Forelimb muscle (tissue), 1 donor: ENCODE results near the gene HAND1. TPM values are rescaled to one million over a fixed set of nuclear protein-coding genes. Genes with fewer than 3 reads are reported as not detected.

Experiments
- DNase-seq: peaks from one replicate; pipeline ENCODE4 v3.0.0-alpha.2; 2013; ENCODE audit warnings: low read depth
- polyA plus RNA-seq: library from polyadenylated mRNA; unstranded; fragments of 120-200 nt; gene quantifications from one replicate; pipeline ENCODE4 v1.2.1, GENCODE V29; 2013; ENCODE audit not compliant: insufficient read length

HAND1 gene
- polyA plus RNA-seq, 1 donor: not detected

DNA sequence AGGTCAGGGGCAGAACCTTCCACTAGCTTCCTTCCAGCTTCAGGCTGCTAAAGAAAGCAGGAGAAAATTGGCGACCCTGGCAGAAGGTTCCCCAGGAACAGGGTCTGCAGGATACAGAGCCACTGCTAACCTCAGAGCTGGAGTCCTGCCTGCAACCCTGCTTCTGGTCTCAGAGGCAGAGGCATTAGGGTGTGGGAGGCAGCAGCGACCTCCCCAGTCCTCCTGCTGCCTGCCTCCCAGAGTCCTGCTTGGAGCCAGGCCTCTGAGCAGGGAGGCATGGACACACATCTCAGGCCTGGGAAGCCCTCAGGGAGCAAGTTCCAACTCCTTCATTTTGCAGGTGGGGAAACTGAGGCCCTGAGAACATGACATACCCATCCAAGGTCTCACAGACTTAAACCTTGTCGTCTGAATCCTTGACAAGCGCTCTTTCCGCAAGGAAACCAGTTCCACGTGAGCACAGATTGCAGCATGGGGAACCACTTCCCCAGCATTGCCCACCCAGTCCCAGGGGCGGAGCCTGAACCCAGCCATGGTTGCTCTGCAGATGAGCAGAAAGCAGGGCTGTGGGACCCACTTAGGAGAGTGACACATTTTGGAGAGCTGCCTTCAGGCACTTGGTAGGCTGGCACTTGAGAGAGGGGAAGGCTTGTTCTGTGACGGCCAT is 28.2 kb upstream of the HAND1 start:
- no peak for DNase-seq

DNA sequence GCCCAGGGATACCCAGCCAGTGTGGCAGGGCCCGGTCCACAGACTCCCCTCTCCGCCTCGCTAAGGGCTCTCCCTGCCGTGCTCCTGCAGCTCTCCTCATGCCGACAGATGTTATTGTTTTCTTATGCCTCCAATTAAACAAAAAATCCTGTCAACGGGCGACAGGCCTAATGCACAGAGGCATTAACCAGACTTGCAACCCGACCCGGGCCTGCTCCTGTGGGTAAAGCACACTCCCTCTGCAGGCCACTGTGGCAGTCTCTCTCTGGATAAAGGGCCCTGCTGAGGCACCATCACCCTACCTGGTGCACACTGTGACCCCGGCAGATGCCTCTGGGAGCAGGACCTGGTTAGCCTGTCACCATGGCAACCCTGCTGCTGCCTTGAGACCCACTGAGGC is 27.5 kb upstream of the HAND1 start:
- no peak for DNase-seq

DNA sequence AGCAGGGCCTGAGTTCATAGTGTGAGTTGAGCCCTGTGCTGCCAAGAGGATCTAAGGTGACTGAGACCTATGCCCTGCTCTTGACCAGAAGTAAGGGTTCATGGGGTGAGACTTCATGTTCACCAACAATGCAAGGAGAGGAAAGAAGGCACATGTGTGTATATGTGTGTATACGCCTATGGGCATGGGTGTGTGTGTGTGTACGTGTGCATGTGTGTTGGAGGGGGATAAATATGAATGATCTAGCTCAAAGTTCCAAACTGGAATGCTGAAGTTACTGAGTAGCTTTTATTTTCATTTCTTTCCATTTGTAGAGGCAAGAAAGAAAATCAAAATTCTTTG is 25.6 kb upstream of the HAND1 start:
- no peak for DNase-seq

DNA sequence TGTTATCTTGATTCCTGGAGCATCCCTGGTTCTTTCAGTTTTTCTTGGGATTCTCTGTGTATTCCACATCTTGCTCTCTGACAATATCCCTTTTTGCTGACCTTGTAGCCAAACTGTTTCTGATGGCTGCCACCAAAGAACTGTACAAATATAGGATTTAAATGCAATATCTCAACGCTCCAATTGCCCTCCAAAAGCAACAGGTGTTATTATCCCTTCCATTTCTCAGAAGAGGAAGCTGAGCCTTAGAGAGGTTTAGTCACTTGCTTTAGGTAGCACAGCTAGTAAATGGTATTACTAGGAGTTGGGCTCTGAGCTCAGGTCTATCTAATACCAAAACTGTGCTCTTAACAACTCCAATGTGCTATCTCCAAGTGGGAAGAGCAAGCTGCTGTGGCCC is 24.2 kb upstream of the HAND1 start:
- no peak for DNase-seq

DNA sequence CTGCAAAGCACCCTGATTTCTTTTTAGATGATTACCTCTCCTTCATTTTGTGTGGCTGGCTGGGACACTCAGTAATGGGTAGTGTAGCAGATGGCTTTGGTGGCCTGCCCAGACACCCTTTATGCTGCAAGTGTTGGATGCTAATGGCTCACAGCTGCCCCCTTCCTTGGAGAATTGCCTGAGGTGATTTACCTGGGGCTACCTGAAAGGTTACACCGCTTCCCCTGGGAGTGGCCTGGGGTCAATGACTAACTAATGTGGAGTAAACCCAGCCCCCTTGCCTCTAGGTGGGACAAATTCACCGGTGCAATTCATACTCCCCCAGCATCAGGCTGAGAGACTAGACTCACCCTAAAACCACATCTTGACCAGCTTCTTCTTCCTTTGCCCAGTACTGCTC is 23.5 kb upstream of the HAND1 start:
- no peak for DNase-seq

DNA sequence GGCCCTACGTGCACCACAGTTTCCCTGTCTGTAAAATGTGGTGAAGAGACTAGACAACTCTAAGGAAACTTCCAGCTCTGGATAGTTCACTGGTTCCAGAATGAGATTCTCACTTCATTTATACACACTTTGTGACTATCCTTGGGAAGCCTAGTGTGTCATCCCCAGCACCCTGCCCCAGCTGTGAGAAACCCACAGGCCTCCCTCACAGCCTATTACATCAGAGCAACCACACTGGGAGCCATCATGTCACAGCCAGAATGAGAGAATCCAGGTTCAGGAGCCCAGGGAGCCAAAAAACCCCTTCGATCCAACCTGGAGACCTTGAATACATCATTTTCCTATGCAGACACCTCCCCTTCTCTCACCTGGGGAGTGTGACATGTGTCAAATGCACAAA is 21.0 kb upstream of the HAND1 start:
- no peak for DNase-seq

DNA sequence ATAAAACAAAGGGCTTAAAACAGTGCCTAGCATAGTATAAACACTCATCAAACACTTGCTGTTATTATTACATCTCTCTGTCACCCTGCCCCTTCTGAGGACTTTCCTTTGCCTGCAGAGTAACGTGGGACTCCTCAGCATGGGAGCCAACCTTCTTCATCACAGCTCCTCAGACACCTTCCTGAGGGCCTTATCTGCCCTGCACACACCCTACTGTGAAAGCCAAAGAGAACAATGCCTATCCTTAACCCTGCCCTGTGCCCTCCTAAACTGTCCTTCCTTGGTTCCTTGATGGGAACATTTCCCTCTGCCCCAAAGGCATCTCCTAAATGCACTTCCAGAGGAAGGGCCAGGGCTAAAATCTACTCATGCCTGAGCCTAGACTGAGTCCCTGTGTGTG is 20.6 kb upstream of the HAND1 start:
- no peak for DNase-seq

DNA sequence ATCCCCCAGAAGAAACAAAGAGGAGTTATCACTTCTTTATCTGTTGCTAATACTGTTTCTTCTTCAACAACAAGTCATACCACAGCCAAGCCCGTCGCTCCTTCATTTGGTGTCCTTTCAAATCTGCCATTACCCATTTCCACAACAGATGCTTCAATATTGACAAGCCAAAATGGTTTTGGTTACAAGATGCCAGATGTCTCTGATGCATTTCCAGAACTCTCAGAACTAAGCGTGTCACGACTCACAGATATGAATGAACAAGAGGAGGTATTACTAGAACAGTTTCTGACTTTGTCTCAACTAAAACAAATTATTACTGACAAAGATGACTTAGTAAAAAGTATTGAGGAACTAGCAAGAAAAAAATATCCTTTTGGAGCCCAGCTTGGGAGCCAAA is 16.0 kb upstream of the HAND1 start:
- DNase-seq: no peak

DNA sequence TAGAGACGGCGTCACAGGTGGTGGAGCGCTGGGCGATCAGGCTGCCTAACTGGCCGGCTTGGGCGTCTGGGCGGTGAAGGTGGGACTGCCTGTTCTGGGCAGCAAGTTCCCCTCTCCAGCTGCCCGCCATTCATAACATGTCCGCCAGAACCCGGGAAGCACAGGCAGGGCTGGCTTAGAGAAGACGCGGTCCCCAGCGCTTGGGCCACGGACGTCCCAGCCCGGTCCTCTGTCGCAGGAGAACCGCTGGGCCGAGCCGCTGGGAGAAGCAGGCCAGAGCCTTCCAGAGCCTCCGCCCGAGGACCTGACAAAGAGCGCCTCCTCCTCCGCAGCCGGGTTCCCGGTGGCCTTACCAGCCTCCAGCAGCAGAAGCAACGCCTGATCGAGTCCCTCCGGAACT is 15.2 kb upstream of the HAND1 start:
- no peak for DNase-seq

DNA sequence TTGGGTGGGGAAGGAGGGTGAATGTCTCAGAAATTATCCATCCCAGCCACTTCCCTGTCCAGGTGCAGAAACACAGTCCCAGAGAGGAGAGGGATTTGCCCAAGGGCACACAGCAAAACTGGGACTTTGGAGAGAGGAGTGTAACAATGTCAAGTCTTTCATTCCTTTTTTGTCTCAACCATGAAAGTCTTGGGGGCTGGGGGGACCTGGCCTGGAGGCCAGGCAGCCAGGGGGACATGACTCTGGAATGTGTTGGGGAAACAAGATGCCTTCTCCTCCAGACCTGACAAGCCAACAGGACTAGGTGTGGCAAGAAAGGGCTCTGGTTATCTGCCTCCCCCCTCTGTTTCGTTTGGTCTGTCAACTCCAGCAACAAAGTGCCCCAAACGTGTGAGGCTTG is 13.9 kb upstream of the HAND1 start:
- no peak for DNase-seq

DNA sequence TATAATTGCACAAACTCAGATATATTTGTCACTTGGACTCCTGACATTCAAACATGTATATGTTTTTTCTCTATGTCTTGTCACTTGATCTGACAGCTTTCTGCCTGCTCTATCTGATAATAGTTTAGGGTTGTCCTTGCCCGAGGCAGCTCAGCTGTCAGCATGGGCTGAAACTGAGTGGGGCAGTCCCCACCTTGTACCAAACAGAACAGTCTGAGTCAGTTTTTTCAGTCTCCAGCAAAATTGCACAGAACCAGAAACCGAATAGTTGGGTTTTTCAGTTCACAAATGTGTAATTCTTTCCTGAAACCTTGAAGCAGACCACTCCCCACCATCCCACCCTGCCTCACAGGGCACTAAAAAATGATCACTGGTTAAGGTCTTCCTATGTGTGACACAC is 9.5 kb upstream of the HAND1 start:
- no peak for DNase-seq

DNA sequence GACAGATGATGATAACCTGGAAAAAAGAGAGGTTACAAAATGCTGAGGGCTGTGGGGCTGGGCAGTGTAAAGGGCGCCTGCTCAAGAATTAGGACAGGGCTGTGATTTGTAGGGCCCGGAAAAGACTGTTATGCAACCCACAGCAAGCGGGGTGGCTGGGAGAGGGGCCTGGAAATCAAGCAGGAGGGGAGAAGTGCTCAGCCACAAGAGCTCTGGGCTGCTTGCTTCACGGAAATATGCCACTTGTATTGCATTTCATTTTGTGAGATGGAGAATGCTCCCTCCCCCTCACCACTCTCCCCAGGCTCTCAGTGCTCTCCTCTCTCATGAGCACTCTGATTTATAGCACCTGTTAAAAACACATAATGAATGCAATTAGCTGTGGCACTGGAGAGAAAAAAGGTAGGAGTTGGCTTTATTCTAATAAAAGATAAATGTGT is 8.4 kb upstream of the HAND1 start:
- no peak for DNase-seq

DNA sequence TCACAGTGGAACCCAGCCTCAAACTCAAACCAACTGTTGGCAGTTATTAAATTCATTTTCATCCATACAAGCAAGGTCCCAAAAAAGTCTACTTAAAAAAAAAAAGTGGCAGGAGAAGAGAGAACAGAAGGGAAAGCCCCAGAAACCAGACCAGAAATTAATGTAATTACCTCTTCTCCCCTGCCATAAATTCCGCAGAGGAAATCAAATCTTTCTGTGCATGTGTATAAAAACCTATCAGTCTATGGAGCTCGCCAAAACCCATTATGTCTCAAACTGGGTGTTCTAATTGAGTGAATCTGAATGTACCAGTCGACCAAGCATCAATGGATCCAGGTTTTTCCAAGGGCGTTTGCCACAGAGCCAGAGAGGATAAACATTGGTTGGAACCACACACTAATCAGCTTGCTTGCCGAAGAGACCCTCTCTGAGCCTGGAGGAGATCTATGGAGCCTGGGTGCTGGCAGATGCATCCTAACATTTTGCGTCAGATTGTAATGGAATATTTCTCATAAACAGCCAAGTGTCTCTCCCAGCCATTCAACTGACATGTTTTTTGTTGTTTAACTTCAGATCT is 7.9 kb upstream of the HAND1 start:
- DNase-seq: no peak

DNA sequence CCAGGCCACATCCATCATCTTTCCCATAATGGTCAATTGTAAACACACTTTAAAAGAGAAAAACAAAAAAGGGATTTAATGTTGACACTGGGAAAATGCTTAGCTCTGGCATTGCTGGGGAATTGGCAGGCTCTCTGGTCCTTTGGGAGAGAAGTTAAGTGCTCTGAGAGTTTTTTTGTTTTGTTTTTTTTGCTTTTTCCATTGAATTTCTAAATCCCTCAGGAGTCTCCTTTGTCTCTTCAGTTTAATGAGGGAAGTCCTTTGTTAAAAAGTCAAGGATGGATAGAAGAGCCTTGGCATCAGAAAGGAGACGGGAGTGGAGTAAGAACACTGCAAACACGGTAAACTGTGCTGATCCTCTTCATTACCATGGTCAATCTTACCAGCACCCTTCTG is 7.1 kb upstream of the HAND1 start:
- DNase-seq: no peak

DNA sequence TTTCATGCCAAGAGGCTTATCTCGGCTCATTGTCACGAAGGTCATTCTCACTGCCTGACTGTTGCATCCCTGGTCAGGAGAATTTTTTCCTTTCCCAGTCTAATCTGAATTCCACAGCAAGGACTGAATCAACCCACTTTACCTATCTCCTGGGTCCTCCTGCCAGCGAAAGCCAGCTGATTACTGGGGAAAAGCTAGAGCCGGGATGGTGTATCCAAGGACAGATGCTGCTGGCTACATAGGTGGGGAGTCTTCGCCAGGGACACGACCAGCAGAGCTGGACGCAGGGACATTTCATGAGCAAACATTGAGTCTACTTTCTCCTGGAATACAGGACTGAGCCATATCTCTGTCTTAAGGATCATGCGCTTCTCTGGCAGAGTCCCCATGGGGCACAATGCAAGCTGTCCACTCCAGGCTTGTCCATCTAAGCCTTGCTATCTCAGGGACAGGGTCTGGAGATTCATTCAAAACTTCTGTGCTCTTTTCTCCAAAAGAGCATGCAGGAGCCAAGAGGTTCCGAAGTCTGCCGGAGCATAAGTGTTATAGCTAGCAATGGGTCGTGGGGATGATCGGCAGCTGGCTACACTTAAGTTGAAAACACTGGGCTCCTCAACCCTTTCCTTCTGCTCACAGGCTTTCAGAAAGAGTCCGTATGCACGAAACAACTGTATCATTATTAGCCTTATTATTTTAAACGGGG is 6.5 kb upstream of the HAND1 start:
- DNase-seq: no peak

DNA sequence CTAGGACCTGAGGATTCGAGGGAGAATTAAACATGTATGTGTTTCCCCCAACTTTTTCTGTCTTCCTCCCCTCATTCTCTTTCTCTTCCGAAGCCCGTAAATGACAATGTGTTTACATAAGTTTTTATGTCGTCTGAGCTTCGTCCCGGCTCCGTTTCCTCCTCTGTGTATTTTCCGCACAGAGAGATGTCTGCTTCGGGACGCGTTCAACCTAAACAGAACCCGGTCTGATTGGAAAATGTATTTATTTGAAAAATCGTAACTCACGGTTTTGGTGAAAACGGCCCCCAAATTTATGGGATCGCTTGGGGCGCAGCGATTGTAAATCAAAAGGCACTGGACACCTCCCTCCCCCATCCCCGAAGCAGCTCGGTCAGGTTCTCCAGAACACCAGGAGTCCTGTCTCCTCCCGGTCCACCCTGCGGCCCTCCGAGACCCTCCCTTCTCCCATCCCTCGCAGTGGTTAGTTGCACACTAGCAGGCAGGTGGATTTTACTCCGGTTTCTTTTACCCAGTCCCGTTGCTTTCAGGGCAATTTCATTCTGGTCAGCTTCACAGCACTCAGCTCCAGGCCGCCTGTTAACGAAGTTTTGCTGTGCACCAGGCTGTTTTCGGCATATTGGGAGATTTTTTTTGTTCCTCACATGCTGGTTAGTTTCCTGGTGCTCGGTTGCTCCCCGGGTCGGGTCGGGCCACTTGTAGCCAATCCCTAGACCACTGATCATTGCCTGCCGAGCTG is 5.8 kb upstream of the HAND1 start:
- DNase-seq: no peak

DNA sequence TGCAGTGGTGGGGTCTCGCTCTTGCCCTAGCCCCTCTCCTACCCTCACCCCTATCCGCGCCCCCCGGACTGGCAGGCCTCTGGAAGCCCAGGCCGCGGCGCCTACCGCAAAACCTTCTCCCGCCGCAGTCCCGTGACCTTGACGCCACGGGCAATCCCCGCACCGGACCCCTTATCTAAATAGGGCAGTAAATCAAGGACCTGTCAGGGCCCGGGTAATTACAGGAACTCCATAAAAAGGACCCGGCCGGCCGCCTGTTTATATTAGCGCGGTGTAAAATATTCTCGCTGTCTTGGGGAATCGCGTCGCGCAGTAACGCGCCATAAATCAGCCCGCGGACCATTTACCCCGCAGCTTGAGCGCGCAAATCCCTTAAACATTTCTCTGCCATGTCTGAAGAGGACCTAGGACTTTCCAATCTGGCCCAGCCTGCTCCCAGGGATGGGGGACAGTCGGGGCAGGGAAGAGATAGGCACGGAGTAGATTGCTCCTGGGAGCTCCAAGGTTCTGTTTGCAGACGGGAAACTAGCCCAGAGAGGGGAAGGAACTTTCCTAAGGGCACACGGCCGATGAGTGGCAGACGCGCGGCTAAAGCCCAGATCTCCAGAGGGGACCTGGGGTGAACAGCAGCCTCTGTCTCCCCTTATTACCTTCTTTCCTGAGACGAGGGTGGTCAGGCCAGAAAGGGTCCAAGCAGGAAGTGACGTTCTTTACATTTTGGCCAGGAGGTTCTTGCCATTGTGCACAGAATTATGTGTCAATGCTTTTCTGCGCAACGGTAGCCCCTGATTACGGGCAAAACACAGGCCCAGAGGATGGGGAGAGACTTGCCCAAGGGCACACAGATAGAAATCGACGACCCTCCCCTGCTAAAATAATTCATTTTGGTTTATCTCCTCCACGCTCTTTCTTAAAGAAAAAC is 4.8 kb upstream of the HAND1 start:
- no peak for DNase-seq

DNA sequence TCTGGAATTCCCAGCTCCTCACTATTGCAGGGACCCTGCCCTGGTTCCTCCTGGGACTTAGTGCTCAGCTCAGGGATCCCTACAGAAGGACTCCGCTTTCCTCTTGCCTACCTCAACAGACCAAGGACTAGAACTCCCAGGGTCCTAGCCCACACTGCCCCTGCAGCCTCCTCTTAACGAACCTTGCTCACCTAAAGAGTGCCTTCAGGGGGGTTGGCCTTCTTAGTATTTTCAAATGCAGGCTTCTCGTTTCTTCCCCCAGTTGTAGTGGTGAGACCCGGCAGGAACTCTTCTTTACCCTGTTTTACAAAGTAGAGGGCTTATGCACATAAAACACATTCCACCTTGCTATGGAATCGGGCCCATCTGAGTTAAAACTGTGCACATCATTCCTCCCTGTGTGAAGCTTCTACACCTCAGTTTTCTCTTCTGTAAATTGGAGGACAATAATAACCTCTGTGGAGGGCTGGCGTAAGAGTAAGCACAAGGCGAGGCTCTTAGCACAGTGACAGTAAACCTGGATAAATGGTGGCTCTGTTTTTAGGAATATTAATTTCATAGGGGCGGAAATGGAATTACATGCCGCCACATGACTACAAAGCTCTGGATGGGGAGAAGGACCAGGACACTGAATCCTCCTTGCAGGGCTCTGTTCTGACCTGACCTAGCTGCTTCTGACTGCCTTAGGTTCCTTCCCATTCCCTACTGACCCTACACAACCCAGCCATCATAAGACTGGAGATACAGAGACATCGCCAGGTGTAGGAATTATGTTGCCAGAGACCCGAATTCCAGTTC is 3.8 kb upstream of the HAND1 start:
- DNase-seq: no peak

DNA sequence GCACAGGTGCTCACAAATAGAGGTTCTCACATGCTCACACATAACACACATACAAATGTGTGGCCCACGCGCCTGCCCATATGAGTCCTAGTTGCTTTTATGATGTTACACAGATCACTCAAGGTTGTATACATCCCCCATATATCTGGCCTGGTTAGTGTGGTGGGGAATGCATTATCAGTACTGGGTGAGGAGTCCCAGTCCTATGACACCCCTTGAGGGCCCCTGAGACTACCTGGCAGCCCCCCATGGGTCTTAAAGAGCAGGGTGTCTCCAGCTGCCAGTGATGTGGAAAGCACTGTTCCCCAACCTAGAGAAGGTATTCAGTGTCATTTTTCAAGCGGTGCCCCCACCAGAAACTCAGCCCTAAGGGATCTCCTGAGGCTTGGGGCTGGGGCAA is 2.8 kb upstream of the HAND1 start:
- DNase-seq: no peak

DNA sequence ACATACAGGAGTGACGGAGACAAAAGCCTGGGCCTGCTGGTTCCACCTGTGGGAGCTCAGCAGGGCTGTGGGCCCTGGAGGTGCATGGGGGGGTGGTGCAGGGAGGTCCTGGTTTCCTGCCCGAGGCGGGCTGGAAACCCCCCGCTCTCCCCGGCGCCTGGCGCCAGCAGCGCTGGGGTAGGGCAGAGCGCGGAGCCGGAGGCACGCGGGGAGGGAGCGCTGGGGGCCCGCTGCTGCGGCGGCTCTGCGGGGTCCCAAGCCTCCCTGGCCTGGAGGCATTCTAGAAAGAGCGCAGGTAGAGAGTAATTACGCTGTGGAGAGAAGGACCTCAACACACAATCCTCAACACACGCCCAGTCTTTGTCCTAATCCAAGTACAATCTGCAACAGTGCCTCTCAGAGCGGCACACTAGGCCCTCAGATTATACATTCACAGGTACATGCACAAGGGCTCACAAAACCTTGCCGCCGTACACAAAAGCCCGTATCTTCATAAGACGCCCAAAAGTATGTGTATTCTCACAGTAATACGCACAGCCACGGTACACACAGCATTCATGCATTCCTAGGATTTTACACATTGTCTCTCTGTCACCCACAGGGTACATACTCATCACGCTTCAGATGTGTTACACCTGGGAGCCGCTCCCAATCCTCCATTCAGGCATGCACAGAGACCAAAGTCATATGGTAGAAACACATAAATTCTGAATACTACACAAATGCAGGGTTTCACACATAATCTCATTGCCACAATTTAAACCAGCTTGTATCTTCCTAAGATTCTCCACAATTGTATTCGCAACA is 2.1 kb upstream of the HAND1 start:
- DNase-seq: no peak
